HG02840 (cell line): ENCODE data around the gene ARHGAP26.

Source experiments
- ATAC-seq: cut with Tn5 transposase; IDR thresholded peaks from one replicate; pipeline ENCODE4 v1.9.1; 2021; ENCODE audit warnings: mild to moderate bottlenecking, moderate library complexity, moderate number of reproducible peaks; ENCODE audit not compliant: unreplicated experiment, low FRiP score

ARHGAP26 gene

GRCh38 chr5:142892021-142892420 is 121.8 kb downstream of the ARHGAP26 start:
- ATAC-seq = no peak

GRCh38 chr5:142894315-142894714 is 124.1 kb downstream of the ARHGAP26 start:
- no peak for ATAC-seq

GRCh38 chr5:142894749-142895148 is 124.6 kb downstream of the ARHGAP26 start:
- ATAC-seq = no peak

GRCh38 chr5:142896325-142897007 is 126.3 kb downstream of the ARHGAP26 start:
- no peak for ATAC-seq

GRCh38 chr5:142897328-142897727 is 127.2 kb downstream of the ARHGAP26 start:
- ATAC-seq = no peak

GRCh38 chr5:142900927-142901326 is 130.8 kb downstream of the ARHGAP26 start:
- no peak for ATAC-seq

- no peak for ATAC-seq
Observed at GRCh38 chr5:142901476-142902185, 131.5 kb downstream of the ARHGAP26 start.

- ATAC-seq = no peak
Observed at GRCh38 chr5:142902186-142902965, 132.2 kb downstream of the ARHGAP26 start.

GRCh38 chr5:142904416-142904815 is 134.2 kb downstream of the ARHGAP26 start:
- no peak for ATAC-seq

GRCh38 chr5:142905348-142905747 is 135.2 kb downstream of the ARHGAP26 start:
- no peak for ATAC-seq

- ATAC-seq = no peak
Observed at GRCh38 chr5:142906863-142907671, 136.9 kb downstream of the ARHGAP26 start.

GRCh38 chr5:142908659-142909058 is 138.5 kb downstream of the ARHGAP26 start:
- no peak for ATAC-seq

GRCh38 chr5:142910128-142910527 is 140.0 kb downstream of the ARHGAP26 start:
- ATAC-seq = no peak

- ATAC-seq = no peak
Observed at GRCh38 chr5:142911170-142911569, 141.0 kb downstream of the ARHGAP26 start.

- no peak for ATAC-seq
Observed at GRCh38 chr5:142911775-142912174, 141.6 kb downstream of the ARHGAP26 start.

- ATAC-seq = no peak
Observed at GRCh38 chr5:142913728-142914338, 143.7 kb downstream of the ARHGAP26 start.

GRCh38 chr5:142915038-142915437 is 144.9 kb downstream of the ARHGAP26 start:
- no peak for ATAC-seq

- no peak for ATAC-seq
Observed at GRCh38 chr5:142915813-142916424, 145.7 kb downstream of the ARHGAP26 start.

- no peak for ATAC-seq
Observed at GRCh38 chr5:142918959-142919635, 148.9 kb downstream of the ARHGAP26 start.
